ENCODE data around the gene SLC6A11.

SLC6A11 gene

GRCh38 chr3:10933805-10934481 is 117.9 kb downstream of the SLC6A11 start:
- no peak for DNase-seq

- DNase-seq: no peak
These were observed 119.0 kb downstream of the SLC6A11 start for GRCh38 chr3:10935028-10935427.

- no peak for DNase-seq
These were observed 120.0 kb downstream of the SLC6A11 start for GRCh38 chr3:10935846-10936631.

DNA sequence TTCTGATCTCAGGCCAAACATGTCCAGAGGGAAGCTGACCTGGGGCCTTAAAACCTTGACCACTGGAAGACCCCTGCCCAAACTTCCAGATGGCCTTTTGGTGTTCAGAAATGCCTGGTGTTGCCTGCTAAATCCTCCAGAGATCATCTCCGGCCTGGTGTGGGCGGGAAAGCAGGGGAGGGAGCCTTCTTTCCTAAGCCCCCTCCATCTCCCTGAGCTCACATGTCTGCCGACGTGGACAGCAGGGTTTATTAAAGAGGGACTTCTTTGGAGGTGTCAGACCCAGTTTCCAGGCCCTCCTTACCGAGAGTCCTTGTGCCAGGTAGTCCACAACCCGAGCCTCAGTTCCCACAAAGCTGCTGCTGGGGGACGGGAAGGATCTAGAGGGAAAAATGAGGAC is 120.7 kb downstream of the SLC6A11 start:
- DNase-seq: no peak

DNA sequence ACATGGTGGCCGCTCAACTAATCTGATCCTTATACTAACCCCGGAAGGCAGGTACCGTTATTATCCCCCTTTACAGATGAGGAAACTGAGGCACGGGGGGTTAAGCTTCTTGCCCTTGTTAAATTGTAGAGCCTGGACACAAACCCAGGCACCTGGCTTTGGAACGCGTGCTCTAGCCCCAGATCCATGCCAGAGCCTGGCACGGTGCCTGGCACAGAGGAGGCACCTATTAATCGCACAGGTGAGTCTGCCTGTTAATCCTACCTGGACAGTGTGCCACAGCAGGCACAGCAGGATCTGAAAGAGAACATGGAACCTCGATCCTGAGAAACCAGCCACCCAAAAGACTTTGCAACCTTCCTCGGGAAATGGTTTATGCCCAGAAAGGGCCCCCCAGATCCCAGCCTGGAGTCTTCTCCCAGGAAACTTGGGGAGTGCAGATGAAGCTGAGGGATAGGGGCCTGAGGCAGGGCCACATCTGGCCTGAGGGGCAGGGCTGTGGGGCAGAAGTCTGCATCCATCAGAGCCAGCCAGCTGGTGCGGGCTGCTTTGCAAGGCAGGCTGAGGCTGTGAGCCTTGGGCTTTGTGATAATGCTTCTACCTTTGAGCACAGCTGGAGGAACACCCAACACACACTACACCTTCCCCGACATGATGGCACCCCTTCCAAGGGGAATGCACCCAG is 121.3 kb downstream of the SLC6A11 start:
- DNase-seq: no peak

- no peak for DNase-seq
These were observed 123.5 kb downstream of the SLC6A11 start for GRCh38 chr3:10939556-10939955.

- no peak for DNase-seq
These were observed 124.1 kb downstream of the SLC6A11 start for GRCh38 chr3:10940106-10940505.

GRCh38 chr3:10941972-10942371 is 125.9 kb downstream of the SLC6A11 start:
- DNase-seq: peak; percentile 34

GRCh38 chr3:10942690-10943205 is 126.7 kb downstream of the SLC6A11 start:
- no peak for DNase-seq

DNA sequence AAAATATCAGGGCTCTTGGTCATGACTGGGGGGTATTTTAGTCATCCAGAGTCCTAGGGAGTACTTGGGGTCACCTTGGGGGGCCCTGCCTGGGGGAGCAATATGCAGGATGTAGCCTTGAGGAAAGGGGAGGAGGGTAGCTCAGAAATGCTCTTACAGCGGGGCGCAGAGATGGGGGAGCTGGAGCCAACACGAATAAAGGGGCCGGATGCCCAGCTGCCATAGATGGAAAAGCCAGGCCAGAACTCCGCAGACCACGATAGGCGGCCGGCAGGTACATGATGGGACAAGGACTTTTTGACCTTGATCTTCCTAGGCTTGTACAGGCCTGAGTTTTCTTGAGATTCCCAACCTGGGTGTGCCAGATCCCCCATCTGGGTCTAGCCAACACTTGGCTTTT is 128.8 kb downstream of the SLC6A11 start:
- no peak for DNase-seq

DNA sequence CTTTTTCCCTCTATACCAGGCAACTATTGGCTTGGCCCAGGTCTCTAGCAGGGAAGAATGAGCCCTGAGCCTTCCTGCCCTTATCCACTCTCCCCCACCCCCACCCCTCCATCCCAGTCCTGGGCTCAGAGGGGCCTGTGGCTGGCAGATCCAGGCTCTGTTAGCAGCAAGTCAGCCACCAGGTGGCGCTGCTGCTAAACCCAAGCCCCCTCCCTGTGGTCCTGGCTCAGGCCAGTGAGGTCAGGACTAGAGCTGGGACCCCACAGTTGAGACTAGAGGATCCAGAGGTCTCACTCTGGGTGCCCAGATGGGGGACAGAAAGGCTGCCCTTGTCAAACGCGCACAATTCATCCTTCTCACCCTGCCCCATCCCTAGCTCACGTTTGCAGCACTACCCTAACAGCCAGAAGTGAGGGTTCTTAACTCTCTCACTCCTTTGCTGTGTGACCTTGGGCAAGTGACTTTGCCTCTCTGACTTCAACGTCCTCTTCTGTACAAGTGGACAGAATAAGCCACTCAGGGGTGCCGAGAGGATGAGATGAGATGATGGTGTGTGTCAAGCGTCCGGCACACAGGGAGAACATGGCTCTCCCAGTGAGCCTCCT is 129.8 kb downstream of the SLC6A11 start:
- peak; percentile 58 for DNase-seq

- no peak for DNase-seq
These were observed 130.5 kb downstream of the SLC6A11 start for GRCh38 chr3:10946526-10946925.

DNA sequence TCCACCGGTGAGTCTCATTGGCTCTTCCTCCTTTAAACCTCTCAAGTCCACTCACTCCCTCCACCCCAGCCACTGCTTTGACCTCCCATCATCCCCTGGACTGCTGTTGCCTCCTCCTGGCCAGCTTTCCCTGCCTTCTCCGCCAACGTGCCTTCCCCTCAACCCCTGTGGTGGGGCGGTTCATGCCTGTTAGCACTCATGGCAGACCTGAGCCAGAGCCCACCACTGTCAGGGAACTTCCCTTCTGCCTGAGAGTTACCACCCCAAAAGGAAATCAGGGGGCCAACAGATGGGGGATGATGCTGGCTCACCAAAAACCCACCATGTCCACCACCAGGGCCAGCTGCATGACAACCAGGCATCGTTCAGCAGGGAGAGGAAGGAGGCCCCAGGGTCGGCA is 132.3 kb downstream of the SLC6A11 start:
- DNase-seq: no peak

GRCh38 chr3:10949197-10949596 is 133.2 kb downstream of the SLC6A11 start:
- DNase-seq: no peak

- peak; percentile 44 for DNase-seq
These were observed 134.7 kb downstream of the SLC6A11 start for GRCh38 chr3:10950476-10951294.

GRCh38 chr3:10951295-10951926 is 135.4 kb downstream of the SLC6A11 start:
- DNase-seq: no peak

GRCh38 chr3:10952525-10952924 is 136.5 kb downstream of the SLC6A11 start:
- DNase-seq: no peak

DNA sequence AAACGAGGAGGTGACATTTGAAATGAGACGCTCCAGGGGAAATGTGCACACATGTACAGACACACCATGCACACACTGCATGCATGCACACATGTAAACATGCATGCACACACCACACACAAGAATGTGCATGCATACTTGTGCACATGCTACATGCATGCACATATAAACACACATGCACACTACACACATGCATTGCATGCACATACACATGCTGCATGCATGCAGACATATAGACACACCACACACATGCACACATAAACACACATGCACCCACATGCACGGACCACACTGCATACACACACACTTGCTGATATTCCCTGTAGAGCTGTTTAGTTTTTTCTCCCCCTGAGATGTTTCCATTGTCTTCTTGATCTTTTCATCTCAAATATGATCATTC is 138.7 kb downstream of the SLC6A11 start:
- DNase-seq: no peak

DNA sequence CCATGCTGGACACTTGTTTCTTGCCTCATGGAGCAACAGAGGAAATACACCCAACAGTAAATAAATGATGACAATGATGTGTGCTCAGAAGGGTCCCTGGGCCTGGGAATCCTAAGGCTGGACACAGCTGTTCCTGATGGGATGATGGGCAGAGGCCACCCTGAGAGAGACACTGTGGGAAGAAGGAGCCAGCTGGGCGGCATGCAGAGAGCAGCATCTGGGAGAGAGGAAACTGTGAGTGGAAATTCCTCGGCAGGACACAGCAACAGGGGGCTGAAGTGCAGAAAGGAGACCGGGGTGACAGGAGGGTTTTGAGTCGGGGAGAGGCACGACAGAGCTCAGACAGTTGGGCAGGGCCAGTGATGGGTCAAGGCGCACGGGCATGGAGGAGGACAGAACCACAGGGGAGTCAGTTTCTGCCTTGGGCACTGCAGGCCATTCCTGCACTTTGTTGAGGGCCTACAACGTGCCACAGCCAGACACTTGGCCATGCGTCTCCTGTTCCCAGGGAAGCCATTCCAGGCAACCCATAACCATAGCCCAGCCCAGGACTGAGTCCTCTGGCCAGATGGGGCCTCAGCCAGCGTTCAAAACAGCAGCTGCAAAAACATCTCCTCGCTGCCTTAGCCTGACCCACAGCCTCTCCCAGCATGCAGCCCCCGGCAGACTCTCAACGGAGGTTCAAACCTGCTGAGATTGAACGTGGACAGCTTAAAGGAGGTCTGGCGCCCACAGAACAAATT is 139.9 kb downstream of the SLC6A11 start:
- no peak for DNase-seq

DNA sequence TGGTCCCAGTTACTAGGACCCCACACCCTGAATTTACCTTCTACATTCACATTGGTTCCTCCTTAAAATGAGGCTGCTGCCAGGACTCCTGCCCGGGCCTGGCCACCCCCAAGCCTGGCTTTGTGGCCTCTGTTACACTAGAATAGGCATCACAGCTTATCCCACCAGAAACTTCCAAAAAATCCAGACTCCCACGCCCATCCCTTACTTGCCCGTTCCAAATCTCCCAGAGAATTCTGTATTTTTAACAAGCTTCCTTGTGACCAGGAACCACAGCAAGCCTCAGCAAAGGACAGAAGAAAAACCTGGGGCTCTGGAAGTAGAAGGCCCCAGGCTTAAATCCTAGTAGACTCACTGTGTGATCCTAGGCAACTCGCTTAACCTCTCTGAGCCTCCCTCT is 140.5 kb downstream of the SLC6A11 start:
- no peak for DNase-seq

GRCh38 chr3:10956986-10957385 is 141.0 kb downstream of the SLC6A11 start:
- DNase-seq: no peak
